Measurements from ENCODE around the gene APOBEC3F. TPM values are rescaled to one million over a fixed set of nuclear protein-coding genes. Genes with fewer than 3 reads are reported as not detected.
"Not testable (repeated sequence)": the region's sequence is repeated elsewhere in the genome, so short reads cannot be mapped to it uniquely, and the experiment has no call there.

APOBEC3F gene
- total RNA-seq, 1 experiment from 2014 or later = not detected

- ChIA-PET POLR2A (ENCODE audit: unreplicated experiment) (no interaction called here), CTCF (no interaction called here)
- no peak overlapping the region for H3K4me3 ChIP-seq (ENCODE audit: low read length)
- H4K20me1 ChIP-seq (ENCODE audit: low read length) = no peaks in the 10 kb centered on the region
- no peaks in the 10 kb centered on the region for H3K27me3 ChIP-seq (ENCODE audit: low read length)
- peaks cover 37% of the 10 kb centered on the region for H3K4me1 ChIP-seq (ENCODE audit: insufficient read depth, low read length)
- no peaks in the 10 kb centered on the region for H3K79me2 ChIP-seq (ENCODE audit: low read length)
- no peaks in the 10 kb centered on the region for H3K9me2 ChIP-seq (replicated peaks; ENCODE audit: low read length)
- BruUV-seq (replicated peaks) = no TSS peak
- no peak overlapping the region for H3K27ac ChIP-seq (ENCODE audit: low read length)
- H2AFZ ChIP-seq (ENCODE audit: low read length) = no peak overlapping the region
- no peaks in the 10 kb centered on the region for H3F3A ChIP-seq (ENCODE audit: low read length, unreplicated experiment)
- TF ChIP-seq CTCF (conservative IDR thresholded peaks at IDR 0.05; ENCODE audit: low read depth, low read length) (no peak), EZH2 (IDR thresholded peaks at IDR 0.05; ENCODE audit: low read length, unreplicated experiment) (no peak), EZH2phosphoT487 (IDR thresholded peaks at IDR 0.05; ENCODE audit: borderline replicate concordance, low read length) (no peak)
- DNase-seq (no peak), ATAC-seq (no peak)
- intact Hi-C loops (cut with micrococcal nuclease) = no loop called here
- no peaks in the 10 kb centered on the region for H3K9me3 ChIP-seq (ENCODE audit: low read length)
- no peaks in the 10 kb centered on the region for H3K36me3 ChIP-seq (ENCODE audit: low read depth, low read length)
- no peak overlapping the region for H3K9ac ChIP-seq (ENCODE audit: low read length)
- H3K4me2 ChIP-seq (ENCODE audit: low read length) = no peak overlapping the region
Observed at GRCh38 chr22:39070186-39070585, 29.5 kb downstream of the APOBEC3F start.

- POLR2A ChIA-PET (ENCODE audit: unreplicated experiment); H3K4me3 ChIP-seq (ENCODE audit: low read length); H3K9me2 ChIP-seq (replicated peaks; ENCODE audit: low read length); H3K79me2 ChIP-seq (ENCODE audit: low read length); CTCF ChIA-PET; BruUV-seq (replicated peaks); H3K27ac ChIP-seq (ENCODE audit: low read length); ATAC-seq; H3K4me2 ChIP-seq (ENCODE audit: low read length); H3K27me3 ChIP-seq (ENCODE audit: low read length); H3K36me3 ChIP-seq (ENCODE audit: low read depth, low read length); DNase-seq; H3K9ac ChIP-seq (ENCODE audit: low read length); H3K9me3 ChIP-seq (ENCODE audit: low read length); H2AFZ ChIP-seq (ENCODE audit: low read length); H3F3A ChIP-seq (ENCODE audit: low read length, unreplicated experiment); H4K20me1 ChIP-seq (ENCODE audit: low read length); intact Hi-C loops (cut with micrococcal nuclease): not testable (repeated sequence)
- peaks cover 13% of the 10 kb centered on the region for H3K4me1 ChIP-seq (ENCODE audit: insufficient read depth, low read length)
Observed at GRCh38 chr22:39072581-39072981, 31.9 kb downstream of the APOBEC3F start.

DNA sequence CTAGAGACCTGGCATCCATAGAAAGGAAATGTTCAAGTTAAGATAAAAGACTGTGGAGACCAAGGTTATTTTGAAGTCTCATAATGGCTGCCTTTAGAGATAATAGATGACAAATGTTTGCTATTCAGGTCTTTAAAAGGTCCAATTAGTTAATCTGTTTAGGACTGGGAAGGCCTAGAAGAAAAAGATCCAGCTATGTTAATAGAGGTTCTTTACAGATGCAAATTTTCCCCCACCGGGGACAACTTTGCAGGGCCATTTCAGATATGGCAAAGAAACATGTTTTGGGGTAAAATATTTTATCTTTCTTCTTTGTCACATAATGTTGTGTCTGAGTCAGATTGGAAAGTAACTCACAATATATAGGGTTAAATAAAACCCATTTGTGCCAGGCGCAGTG lies 33.3 kb downstream of the APOBEC3F start:
- Histone ChIP-seq H3K36me3 (ENCODE audit: low read depth, low read length) (no peaks in the 10 kb centered on the region), H3K79me2 (ENCODE audit: low read length) (no peaks in the 10 kb centered on the region), H3K9ac (ENCODE audit: low read length) (no peak overlapping the region), H3K9me3 (ENCODE audit: low read length) (no peaks in the 10 kb centered on the region), H3K4me2 (ENCODE audit: low read length) (no peak overlapping the region), H3K27me3 (ENCODE audit: low read length) (no peaks in the 10 kb centered on the region), H2AFZ (ENCODE audit: low read length) (no peak overlapping the region), H3K9me2 (replicated peaks; ENCODE audit: low read length) (no peaks in the 10 kb centered on the region), H4K20me1 (ENCODE audit: low read length) (no peaks in the 10 kb centered on the region), H3F3A (ENCODE audit: low read length, unreplicated experiment) (no peaks in the 10 kb centered on the region), H3K4me1 (ENCODE audit: insufficient read depth, low read length) (no peaks in the 10 kb centered on the region), H3K4me3 (ENCODE audit: low read length) (no peak overlapping the region), H3K27ac (ENCODE audit: low read length) (no peak overlapping the region)
- TF ChIP-seq EZH2phosphoT487 (IDR thresholded peaks at IDR 0.05; ENCODE audit: borderline replicate concordance, low read length) = no peak
- TF ChIP-seq EZH2 (IDR thresholded peaks at IDR 0.05; ENCODE audit: low read length, unreplicated experiment) = no peak
- no peak for TF ChIP-seq CTCF (conservative IDR thresholded peaks at IDR 0.05; ENCODE audit: low read depth, low read length)
- POLR2A ChIA-PET (ENCODE audit: unreplicated experiment) = no interaction called here
- DNase-seq = no peak
- intact Hi-C loops (cut with micrococcal nuclease) = no loop called here
- ATAC-seq = no peak
- BruUV-seq (replicated peaks) = no TSS peak
- CTCF ChIA-PET = no interaction called here

DNA sequence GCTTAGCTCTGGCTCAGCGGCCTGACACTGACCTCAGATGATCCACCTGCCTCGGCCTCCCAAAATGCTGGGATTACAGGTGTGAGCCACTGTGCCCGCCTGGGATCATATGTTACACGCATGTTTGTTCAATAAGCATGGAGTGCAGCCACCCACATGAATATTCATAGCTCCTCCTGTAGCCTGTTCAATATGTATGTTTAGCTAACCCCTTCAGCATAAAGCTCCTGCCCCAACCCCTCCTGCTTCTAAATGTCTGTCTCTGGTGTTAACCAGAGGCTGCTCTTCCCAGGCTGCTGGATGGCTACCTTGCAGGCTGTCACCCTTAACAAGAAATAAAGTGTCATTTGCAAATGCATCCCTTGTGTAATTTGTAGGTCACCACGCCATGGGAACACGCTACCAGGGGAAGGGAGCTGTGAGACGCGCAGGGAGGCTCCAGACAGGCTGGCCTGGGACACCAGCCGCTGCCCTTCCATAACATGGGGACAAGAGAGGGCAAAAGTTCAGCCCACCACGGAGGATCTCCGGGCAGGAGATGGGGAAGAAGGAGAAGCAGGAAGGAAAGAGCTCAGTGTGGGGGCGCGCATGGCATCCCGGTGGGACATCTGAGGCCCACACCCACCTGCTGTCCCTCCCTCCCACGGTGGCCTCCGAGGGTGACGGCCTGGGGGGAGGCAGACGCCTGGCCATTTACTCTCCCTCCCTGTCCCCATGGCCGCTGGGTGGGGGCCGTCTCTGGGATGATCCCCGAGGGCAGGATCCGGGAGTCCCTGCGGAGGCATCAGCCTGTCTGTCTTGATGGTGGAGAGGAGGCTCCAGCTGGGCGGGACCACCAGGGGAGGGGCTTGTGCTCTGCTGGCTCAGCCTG lies 35.7 kb downstream of the APOBEC3F start:
- H3K4me2 ChIP-seq (ENCODE audit: low read length); intact Hi-C loops (cut with micrococcal nuclease); H3K9me3 ChIP-seq (ENCODE audit: low read length); H3K9me2 ChIP-seq (replicated peaks; ENCODE audit: low read length); H3K9ac ChIP-seq (ENCODE audit: low read length); H3F3A ChIP-seq (ENCODE audit: low read length, unreplicated experiment); ATAC-seq; H3K36me3 ChIP-seq (ENCODE audit: low read depth, low read length); H2AFZ ChIP-seq (ENCODE audit: low read length); POLR2A ChIA-PET (ENCODE audit: unreplicated experiment); H3K27ac ChIP-seq (ENCODE audit: low read length); DNase-seq; H4K20me1 ChIP-seq (ENCODE audit: low read length); H3K4me3 ChIP-seq (ENCODE audit: low read length); H3K4me1 ChIP-seq (ENCODE audit: insufficient read depth, low read length); H3K79me2 ChIP-seq (ENCODE audit: low read length); CTCF ChIA-PET; H3K27me3 ChIP-seq (ENCODE audit: low read length); BruUV-seq (replicated peaks): not testable (repeated sequence)

- H3F3A ChIP-seq (ENCODE audit: low read length, unreplicated experiment); H3K4me1 ChIP-seq (ENCODE audit: insufficient read depth, low read length); H3K27ac ChIP-seq (ENCODE audit: low read length); CTCF ChIA-PET; H3K9me3 ChIP-seq (ENCODE audit: low read length); H3K9me2 ChIP-seq (replicated peaks; ENCODE audit: low read length); BruUV-seq (replicated peaks); H3K27me3 ChIP-seq (ENCODE audit: low read length); H3K4me2 ChIP-seq (ENCODE audit: low read length); DNase-seq; H3K36me3 ChIP-seq (ENCODE audit: low read depth, low read length); H2AFZ ChIP-seq (ENCODE audit: low read length); H3K79me2 ChIP-seq (ENCODE audit: low read length); H4K20me1 ChIP-seq (ENCODE audit: low read length); intact Hi-C loops (cut with micrococcal nuclease); POLR2A ChIA-PET (ENCODE audit: unreplicated experiment); H3K9ac ChIP-seq (ENCODE audit: low read length); H3K4me3 ChIP-seq (ENCODE audit: low read length): not testable (repeated sequence)
- peak; percentile 58 for ATAC-seq
Observed at GRCh38 chr22:39077026-39077840, 36.6 kb downstream of the APOBEC3F start, which contains the start of gene APOBEC3G. APOBEC3G (plus strand) TSS chr22:39077275; CDS start chr22:39077362, 87 bp downstream.

Measured in PC-3 (cell line).